Liver (tissue), 3 donors: ENCODE data around the gene HSPA8.

Source experiments
- FOXA1 ChIP-seq: IDR thresholded peaks from 2 replicates; pipeline ENCODE4 v1.6.1; 2016; ENCODE audit warnings: antibody characterized with exemption
- JUND ChIP-seq, 2 donors: IDR thresholded peaks; 2 replicates each; pipeline ENCODE4 v1.6.1; 2016; ENCODE audit warnings: antibody characterized with exemption in 2 of 2
- SP1 ChIP-seq: IDR thresholded peaks from 2 replicates; pipeline ENCODE4 v1.6.1; 2018; ENCODE audit warnings: antibody characterized with exemption, mild to moderate bottlenecking
- YY1 ChIP-seq: IDR thresholded peaks from 2 replicates; pipeline ENCODE4 v1.6.1; 2016; ENCODE audit warnings: antibody characterized with exemption, mild to moderate bottlenecking
- TF ChIP-seq, protein P1 (sequence below): fragments of 150-350 bp; IDR thresholded peaks from 2 replicates; pipeline ENCODE4 v1.5.1; 2017; ENCODE audit warnings: improper control_type of control experiment, low read depth, low read length; ENCODE audit not compliant: missing input control
- donor health status: healthy.
- donor health status: healthy.

DNA sequence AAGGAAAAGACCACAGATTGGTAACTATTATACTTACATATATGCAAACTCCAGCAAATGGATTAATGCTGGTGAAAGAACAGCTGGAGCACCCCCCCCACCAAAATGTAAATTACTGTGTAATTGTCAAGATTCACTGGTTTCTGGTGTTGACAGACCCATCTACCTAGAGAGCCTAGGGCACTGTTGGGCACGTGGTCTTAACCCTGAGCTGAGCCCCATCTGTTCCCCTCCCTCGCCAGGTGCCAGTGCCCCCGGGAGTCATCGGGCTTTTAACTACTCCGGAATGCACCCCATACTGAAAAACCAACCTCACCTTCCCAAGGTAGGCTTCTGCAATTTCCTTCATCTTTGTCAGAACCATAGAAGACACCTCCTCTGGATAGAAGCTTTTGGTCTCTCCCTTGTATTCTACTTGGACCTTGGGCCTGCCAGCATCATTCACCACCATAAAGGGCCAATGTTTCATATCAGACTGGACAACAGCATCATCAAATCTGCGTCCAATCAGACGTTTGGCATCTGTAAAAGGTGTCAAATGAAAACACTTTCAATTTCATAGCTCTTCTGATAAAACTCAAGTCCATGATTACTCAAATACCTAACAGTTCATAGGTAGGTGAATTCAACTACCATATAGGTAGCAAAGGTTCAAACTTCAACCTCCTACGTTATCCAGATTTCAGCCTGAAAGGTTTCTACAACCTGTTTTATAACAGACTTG is 1.5 kb downstream of the HSPA8 start:
- TF ChIP-seq, protein P1, sequence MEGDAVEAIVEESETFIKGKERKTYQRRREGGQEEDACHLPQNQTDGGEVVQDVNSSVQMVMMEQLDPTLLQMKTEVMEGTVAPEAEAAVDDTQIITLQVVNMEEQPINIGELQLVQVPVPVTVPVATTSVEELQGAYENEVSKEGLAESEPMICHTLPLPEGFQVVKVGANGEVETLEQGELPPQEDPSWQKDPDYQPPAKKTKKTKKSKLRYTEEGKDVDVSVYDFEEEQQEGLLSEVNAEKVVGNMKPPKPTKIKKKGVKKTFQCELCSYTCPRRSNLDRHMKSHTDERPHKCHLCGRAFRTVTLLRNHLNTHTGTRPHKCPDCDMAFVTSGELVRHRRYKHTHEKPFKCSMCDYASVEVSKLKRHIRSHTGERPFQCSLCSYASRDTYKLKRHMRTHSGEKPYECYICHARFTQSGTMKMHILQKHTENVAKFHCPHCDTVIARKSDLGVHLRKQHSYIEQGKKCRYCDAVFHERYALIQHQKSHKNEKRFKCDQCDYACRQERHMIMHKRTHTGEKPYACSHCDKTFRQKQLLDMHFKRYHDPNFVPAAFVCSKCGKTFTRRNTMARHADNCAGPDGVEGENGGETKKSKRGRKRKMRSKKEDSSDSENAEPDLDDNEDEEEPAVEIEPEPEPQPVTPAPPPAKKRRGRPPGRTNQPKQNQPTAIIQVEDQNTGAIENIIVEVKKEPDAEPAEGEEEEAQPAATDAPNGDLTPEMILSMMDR = no peak
- TF ChIP-seq YY1 (no peak), FOXA1 (no peak), JUND (IDR thresholded peaks at IDR 0.05) (no peak), SP1 (no peak)
